ENCODE measurements around the gene SAMD13.
A peak's percentile ranks its signal among the peaks of the same experiment; 100 is the strongest.

The SAMD13 gene

GRCh38 chr1:84361796-84362195, 60.3 kb downstream of the SAMD13 start:
- DNase-seq (ENCODE audit: low read depth): no peak
- no peak overlapping the region for H3K9ac ChIP-seq (ENCODE audit: low read length)
- H3K36me3 ChIP-seq (ENCODE audit: control insufficient read depth, insufficient read depth, low read length, severe bottlenecking): no peaks in the 10 kb centered on the region
- no peak overlapping the region for H3K4me3 ChIP-seq (ENCODE audit: low read length)
- peaks cover 22% of the 10 kb centered on the region for H3K4me1 ChIP-seq (ENCODE audit: control insufficient read depth, insufficient read depth, low read length)
- no peaks in the 10 kb centered on the region for H3K27me3 ChIP-seq (replicated peaks; ENCODE audit: control insufficient read depth, insufficient read depth, low read length)
- H3K9me3 ChIP-seq (ENCODE audit: control insufficient read depth, low read length): no peaks in the 10 kb centered on the region

- Histone ChIP-seq H3K4me3 (ENCODE audit: low read length) (peak overlapping the region; percentile 34), H3K27me3 (replicated peaks; ENCODE audit: control insufficient read depth, insufficient read depth, low read length) (no peaks in the 10 kb centered on the region), H3K4me1 (ENCODE audit: control insufficient read depth, insufficient read depth, low read length) (peaks cover 32% of the 10 kb centered on the region), H3K9me3 (ENCODE audit: control insufficient read depth, low read length) (no peaks in the 10 kb centered on the region), H3K36me3 (ENCODE audit: control insufficient read depth, insufficient read depth, low read length, severe bottlenecking) (no peaks in the 10 kb centered on the region), H3K9ac (ENCODE audit: low read length) (no peak overlapping the region)
- DNase-seq (ENCODE audit: low read depth): no peak
Observed at GRCh38 chr1:84363019-84363418, 61.5 kb downstream of the SAMD13 start.

GRCh38 chr1:84363622-84364021, 62.1 kb downstream of the SAMD13 start:
- Histone ChIP-seq H3K9me3 (ENCODE audit: control insufficient read depth, low read length) (no peaks in the 10 kb centered on the region), H3K9ac (ENCODE audit: low read length) (no peak overlapping the region), H3K36me3 (ENCODE audit: control insufficient read depth, insufficient read depth, low read length, severe bottlenecking) (no peaks in the 10 kb centered on the region), H3K27me3 (replicated peaks; ENCODE audit: control insufficient read depth, insufficient read depth, low read length) (no peaks in the 10 kb centered on the region), H3K4me1 (ENCODE audit: control insufficient read depth, insufficient read depth, low read length) (peaks cover 32% of the 10 kb centered on the region), H3K4me3 (ENCODE audit: low read length) (no peak overlapping the region)
- DNase-seq (ENCODE audit: low read depth): no peak

GRCh38 chr1:84365225-84366221, 64.0 kb downstream of the SAMD13 start:
- no peaks in the 10 kb centered on the region for H3K9me3 ChIP-seq (ENCODE audit: control insufficient read depth, low read length)
- peaks cover 32% of the 10 kb centered on the region for H3K4me1 ChIP-seq (ENCODE audit: control insufficient read depth, insufficient read depth, low read length)
- no peaks in the 10 kb centered on the region for H3K36me3 ChIP-seq (ENCODE audit: control insufficient read depth, insufficient read depth, low read length, severe bottlenecking)
- H3K9ac ChIP-seq (ENCODE audit: low read length): no peak overlapping the region
- H3K4me3 ChIP-seq (ENCODE audit: low read length): peak overlapping the region; percentile 15
- no peaks in the 10 kb centered on the region for H3K27me3 ChIP-seq (replicated peaks; ENCODE audit: control insufficient read depth, insufficient read depth, low read length)
- peak; percentile 87 for DNase-seq (ENCODE audit: low read depth)

GRCh38 chr1:84366786-84367185, 65.3 kb downstream of the SAMD13 start:
- peak overlapping the region; percentile 31 for H3K4me3 ChIP-seq (ENCODE audit: low read length)
- no peaks in the 10 kb centered on the region for H3K9me3 ChIP-seq (ENCODE audit: control insufficient read depth, low read length)
- peaks cover 32% of the 10 kb centered on the region for H3K4me1 ChIP-seq (ENCODE audit: control insufficient read depth, insufficient read depth, low read length)
- peak; percentile 77 for DNase-seq (ENCODE audit: low read depth)
- no peak overlapping the region for H3K9ac ChIP-seq (ENCODE audit: low read length)
- H3K27me3 ChIP-seq (replicated peaks; ENCODE audit: control insufficient read depth, insufficient read depth, low read length): no peaks in the 10 kb centered on the region
- no peaks in the 10 kb centered on the region for H3K36me3 ChIP-seq (ENCODE audit: control insufficient read depth, insufficient read depth, low read length, severe bottlenecking)

- Histone ChIP-seq H3K27me3 (replicated peaks; ENCODE audit: control insufficient read depth, insufficient read depth, low read length) (no peaks in the 10 kb centered on the region), H3K36me3 (ENCODE audit: control insufficient read depth, insufficient read depth, low read length, severe bottlenecking) (no peaks in the 10 kb centered on the region)
- DNase-seq (ENCODE audit: low read depth): no peak
Observed at GRCh38 chr1:84367219-84367618, 65.7 kb downstream of the SAMD13 start.

GRCh38 chr1:84368441-84368840, 66.9 kb downstream of the SAMD13 start:
- H3K36me3 ChIP-seq (ENCODE audit: control insufficient read depth, insufficient read depth, low read length, severe bottlenecking): no peaks in the 10 kb centered on the region
- H3K9me3 ChIP-seq (ENCODE audit: control insufficient read depth, low read length): no peaks in the 10 kb centered on the region
- no peak overlapping the region for H3K4me3 ChIP-seq (ENCODE audit: low read length)
- peaks cover 31% of the 10 kb centered on the region for H3K4me1 ChIP-seq (ENCODE audit: control insufficient read depth, insufficient read depth, low read length)
- H3K27me3 ChIP-seq (replicated peaks; ENCODE audit: control insufficient read depth, insufficient read depth, low read length): no peaks in the 10 kb centered on the region
- H3K9ac ChIP-seq (ENCODE audit: low read length): no peak overlapping the region
- DNase-seq (ENCODE audit: low read depth): no peak

More at GRCh38 chr1:84367219-84367618, 65.7 kb downstream of the SAMD13 start:
- H3K9ac ChIP-seq (ENCODE audit: low read length): no peak overlapping the region
- H3K4me3 ChIP-seq (ENCODE audit: low read length): peak overlapping the region; percentile 10
- no peaks in the 10 kb centered on the region for H3K9me3 ChIP-seq (ENCODE audit: control insufficient read depth, low read length)
- H3K4me1 ChIP-seq (ENCODE audit: control insufficient read depth, insufficient read depth, low read length): peaks cover 32% of the 10 kb centered on the region

- Histone ChIP-seq H3K4me1 (ENCODE audit: control insufficient read depth, insufficient read depth, low read length) (peaks cover 44% of the 10 kb centered on the region), H3K4me3 (ENCODE audit: low read length) (no peak overlapping the region), H3K9me3 (ENCODE audit: control insufficient read depth, low read length) (no peaks in the 10 kb centered on the region), H3K9ac (ENCODE audit: low read length) (no peak overlapping the region), H3K27me3 (replicated peaks; ENCODE audit: control insufficient read depth, insufficient read depth, low read length) (no peaks in the 10 kb centered on the region), H3K36me3 (ENCODE audit: control insufficient read depth, insufficient read depth, low read length, severe bottlenecking) (no peaks in the 10 kb centered on the region)
- no peak for DNase-seq (ENCODE audit: low read depth)
Observed at GRCh38 chr1:84370266-84370665, 68.8 kb downstream of the SAMD13 start.

- Histone ChIP-seq H3K9ac (ENCODE audit: low read length) (no peak overlapping the region), H3K27me3 (replicated peaks; ENCODE audit: control insufficient read depth, insufficient read depth, low read length) (no peaks in the 10 kb centered on the region), H3K4me3 (ENCODE audit: low read length) (no peak overlapping the region), H3K36me3 (ENCODE audit: control insufficient read depth, insufficient read depth, low read length, severe bottlenecking) (no peaks in the 10 kb centered on the region), H3K9me3 (ENCODE audit: control insufficient read depth, low read length) (no peaks in the 10 kb centered on the region), H3K4me1 (ENCODE audit: control insufficient read depth, insufficient read depth, low read length) (peaks cover 45% of the 10 kb centered on the region)
- peak; percentile 25 for DNase-seq (ENCODE audit: low read depth)
Observed at GRCh38 chr1:84370831-84371394, 69.4 kb downstream of the SAMD13 start.

- DNase-seq (ENCODE audit: low read depth): peak; percentile 27
- H3K4me3 ChIP-seq (ENCODE audit: low read length): no peak overlapping the region
- no peaks in the 10 kb centered on the region for H3K27me3 ChIP-seq (replicated peaks; ENCODE audit: control insufficient read depth, insufficient read depth, low read length)
- no peaks in the 10 kb centered on the region for H3K9me3 ChIP-seq (ENCODE audit: control insufficient read depth, low read length)
- H3K36me3 ChIP-seq (ENCODE audit: control insufficient read depth, insufficient read depth, low read length, severe bottlenecking): no peaks in the 10 kb centered on the region
- no peak overlapping the region for H3K9ac ChIP-seq (ENCODE audit: low read length)
- peaks cover 48% of the 10 kb centered on the region for H3K4me1 ChIP-seq (ENCODE audit: control insufficient read depth, insufficient read depth, low read length)
Observed at GRCh38 chr1:84373436-84374141, 72.1 kb downstream of the SAMD13 start.

All from adipocyte (in vitro differentiated cells).